ENCODE data around the gene TAS2R30.

- TF ChIP-seq CTCF (IDR thresholded peaks at IDR 0.05), result no peak
- no peak for TF ChIP-seq POLR2AphosphoS5 (IDR thresholded peaks at IDR 0.05; ENCODE audit: low read depth, low read length)
- TF ChIP-seq, protein P1, sequence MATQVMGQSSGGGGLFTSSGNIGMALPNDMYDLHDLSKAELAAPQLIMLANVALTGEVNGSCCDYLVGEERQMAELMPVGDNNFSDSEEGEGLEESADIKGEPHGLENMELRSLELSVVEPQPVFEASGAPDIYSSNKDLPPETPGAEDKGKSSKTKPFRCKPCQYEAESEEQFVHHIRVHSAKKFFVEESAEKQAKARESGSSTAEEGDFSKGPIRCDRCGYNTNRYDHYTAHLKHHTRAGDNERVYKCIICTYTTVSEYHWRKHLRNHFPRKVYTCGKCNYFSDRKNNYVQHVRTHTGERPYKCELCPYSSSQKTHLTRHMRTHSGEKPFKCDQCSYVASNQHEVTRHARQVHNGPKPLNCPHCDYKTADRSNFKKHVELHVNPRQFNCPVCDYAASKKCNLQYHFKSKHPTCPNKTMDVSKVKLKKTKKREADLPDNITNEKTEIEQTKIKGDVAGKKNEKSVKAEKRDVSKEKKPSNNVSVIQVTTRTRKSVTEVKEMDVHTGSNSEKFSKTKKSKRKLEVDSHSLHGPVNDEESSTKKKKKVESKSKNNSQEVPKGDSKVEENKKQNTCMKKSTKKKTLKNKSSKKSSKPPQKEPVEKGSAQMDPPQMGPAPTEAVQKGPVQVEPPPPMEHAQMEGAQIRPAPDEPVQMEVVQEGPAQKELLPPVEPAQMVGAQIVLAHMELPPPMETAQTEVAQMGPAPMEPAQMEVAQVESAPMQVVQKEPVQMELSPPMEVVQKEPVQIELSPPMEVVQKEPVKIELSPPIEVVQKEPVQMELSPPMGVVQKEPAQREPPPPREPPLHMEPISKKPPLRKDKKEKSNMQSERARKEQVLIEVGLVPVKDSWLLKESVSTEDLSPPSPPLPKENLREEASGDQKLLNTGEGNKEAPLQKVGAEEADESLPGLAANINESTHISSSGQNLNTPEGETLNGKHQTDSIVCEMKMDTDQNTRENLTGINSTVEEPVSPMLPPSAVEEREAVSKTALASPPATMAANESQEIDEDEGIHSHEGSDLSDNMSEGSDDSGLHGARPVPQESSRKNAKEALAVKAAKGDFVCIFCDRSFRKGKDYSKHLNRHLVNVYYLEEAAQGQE (IDR thresholded peaks at IDR 0.05; ENCODE audit: insufficient read depth in 1 of 2, low read depth in 2 of 2, low read length in 1 of 2), result no peak
- TF ChIP-seq TCF7L2 (IDR thresholded peaks at IDR 0.05; ENCODE audit: low read depth, low read length), result no peak
- TF ChIP-seq SIN3A (IDR thresholded peaks at IDR 0.05; ENCODE audit: borderline replicate concordance, insufficient read depth, low read depth, low read length), result no peak
Observed at GRCh38 chr12:11171969-11172675, 37.7 kb upstream of the TAS2R30 start.

Measured in Panc1 (cell line).